ENCODE measurements around the gene GPHA2. TPM values are rescaled to one million over a fixed set of nuclear protein-coding genes. Genes with fewer than 3 reads are reported as not detected.

Gene GPHA2
- total and polyA plus RNA-seq, 2 of the 13 experiments (the other 11 are each of a cell fraction or from before 2014, with no cell fraction given) = 13.0 to 19.1 TPM

DNA sequence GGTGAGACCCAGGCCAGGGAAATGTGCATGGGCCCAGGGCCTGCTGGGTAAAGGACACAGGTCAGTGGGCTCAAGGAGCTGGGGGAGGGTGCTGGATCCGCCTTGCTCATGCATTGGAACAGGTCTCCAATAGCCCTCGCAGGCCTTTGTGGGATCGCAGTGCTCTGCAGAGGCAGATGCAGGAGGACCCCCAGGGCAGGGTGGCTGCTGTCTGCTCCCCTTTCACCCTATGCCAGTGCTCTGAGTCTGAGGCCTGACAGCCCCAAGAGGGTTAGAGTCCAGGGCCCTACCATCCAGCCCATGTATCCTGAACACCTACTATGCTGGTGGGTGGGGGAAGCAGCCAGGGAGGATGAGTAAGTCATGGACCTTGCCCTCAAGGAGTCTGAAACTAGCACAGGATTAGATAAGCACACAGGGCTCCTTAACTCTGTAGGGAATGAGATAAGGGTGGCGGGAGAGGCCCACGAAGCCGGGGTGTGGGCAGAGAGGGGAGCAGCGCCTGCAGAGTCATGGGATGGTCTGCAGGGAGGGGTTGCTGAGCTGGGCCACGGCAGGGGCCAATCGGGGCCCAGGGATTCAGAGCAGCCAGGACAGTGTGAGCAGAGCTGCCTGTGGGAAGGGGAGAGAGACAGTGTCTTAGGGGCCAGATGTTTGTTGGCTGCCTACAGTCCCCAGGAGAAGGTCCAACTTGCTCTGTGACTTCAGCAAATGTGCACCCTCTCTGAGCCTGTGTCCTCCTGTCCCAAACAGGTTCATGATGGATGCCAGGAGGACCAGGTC, 46.8 kb downstream of the GPHA2 start (continued):
- TF ChIP-seq, protein P1, sequence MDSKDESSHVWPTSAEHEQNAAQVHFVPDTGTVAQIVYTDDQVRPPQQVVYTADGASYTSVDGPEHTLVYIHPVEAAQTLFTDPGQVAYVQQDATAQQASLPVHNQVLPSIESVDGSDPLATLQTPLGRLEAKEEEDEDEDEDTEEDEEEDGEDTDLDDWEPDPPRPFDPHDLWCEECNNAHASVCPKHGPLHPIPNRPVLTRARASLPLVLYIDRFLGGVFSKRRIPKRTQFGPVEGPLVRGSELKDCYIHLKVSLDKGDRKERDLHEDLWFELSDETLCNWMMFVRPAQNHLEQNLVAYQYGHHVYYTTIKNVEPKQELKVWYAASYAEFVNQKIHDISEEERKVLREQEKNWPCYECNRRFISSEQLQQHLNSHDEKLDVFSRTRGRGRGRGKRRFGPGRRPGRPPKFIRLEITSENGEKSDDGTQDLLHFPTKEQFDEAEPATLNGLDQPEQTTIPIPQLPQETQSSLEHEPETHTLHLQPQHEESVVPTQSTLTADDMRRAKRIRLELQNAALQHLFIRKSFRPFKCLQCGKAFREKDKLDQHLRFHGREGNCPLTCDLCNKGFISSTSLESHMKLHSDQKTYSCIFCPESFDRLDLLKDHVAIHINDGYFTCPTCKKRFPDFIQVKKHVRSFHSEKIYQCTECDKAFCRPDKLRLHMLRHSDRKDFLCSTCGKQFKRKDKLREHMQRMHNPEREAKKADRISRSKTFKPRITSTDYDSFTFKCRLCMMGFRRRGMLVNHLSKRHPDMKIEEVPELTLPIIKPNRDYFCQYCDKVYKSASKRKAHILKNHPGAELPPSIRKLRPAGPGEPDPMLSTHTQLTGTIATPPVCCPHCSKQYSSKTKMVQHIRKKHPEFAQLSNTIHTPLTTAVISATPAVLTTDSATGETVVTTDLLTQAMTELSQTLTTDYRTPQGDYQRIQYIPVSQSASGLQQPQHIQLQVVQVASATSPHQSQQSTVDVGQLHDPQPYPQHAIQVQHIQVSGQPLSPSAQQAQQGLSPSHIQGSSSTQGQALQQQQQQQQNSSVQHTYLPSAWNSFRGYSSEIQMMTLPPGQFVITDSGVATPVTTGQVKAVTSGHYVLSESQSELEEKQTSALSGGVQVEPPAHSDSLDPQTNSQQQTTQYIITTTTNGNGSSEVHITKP (CRISPR knock-in tag; IDR thresholded peaks at IDR 0.05; ENCODE audit: low read depth) = peak; percentile 45; the same call in 1 of the 2 replicates
- peak; percentile 71 for TF ChIP-seq JUND (CRISPR knock-in tag; IDR thresholded peaks at IDR 0.05)
- TF ChIP-seq, protein P2, sequence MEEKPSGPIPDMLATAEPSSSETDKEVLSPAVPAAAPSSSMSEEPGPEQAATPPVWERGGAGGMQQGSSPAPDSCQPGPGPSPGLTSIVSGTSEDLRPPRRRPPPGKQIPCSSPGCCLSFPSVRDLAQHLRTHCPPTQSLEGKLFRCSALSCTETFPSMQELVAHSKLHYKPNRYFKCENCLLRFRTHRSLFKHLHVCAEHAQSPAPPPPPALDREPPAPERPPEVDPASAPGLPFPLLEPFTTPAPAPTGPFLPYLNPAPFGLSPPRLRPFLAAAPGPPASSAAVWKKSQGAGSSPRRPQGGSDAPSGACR (CRISPR knock-in tag; IDR thresholded peaks at IDR 0.05) = 0 out of 2 replicates have a peak, but pooled peaks have one; percentile 21
- peak; percentile 67 for TF ChIP-seq POLR2G (IDR thresholded peaks at IDR 0.05; ENCODE audit: low read depth, low read length)
- TF ChIP-seq, protein P3, sequence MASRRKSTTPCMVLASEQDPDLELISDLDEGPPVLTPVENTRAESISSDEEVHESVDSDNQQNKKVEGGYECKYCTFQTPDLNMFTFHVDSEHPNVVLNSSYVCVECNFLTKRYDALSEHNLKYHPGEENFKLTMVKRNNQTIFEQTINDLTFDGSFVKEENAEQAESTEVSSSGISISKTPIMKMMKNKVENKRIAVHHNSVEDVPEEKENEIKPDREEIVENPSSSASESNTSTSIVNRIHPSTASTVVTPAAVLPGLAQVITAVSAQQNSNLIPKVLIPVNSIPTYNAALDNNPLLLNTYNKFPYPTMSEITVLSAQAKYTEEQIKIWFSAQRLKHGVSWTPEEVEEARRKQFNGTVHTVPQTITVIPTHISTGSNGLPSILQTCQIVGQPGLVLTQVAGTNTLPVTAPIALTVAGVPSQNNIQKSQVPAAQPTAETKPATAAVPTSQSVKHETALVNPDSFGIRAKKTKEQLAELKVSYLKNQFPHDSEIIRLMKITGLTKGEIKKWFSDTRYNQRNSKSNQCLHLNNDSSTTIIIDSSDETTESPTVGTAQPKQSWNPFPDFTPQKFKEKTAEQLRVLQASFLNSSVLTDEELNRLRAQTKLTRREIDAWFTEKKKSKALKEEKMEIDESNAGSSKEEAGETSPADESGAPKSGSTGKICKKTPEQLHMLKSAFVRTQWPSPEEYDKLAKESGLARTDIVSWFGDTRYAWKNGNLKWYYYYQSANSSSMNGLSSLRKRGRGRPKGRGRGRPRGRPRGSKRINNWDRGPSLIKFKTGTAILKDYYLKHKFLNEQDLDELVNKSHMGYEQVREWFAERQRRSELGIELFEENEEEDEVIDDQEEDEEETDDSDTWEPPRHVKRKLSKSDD (CRISPR knock-in tag; IDR thresholded peaks at IDR 0.05; ENCODE audit: low read depth) = peak; percentile 13; the same call in 1 of the 2 replicates
- peak; percentile 36 for TF ChIP-seq POLR2AphosphoS5 (IDR thresholded peaks at IDR 0.05; ENCODE audit: low read depth, low read length)
- TF ChIP-seq, protein P4, sequence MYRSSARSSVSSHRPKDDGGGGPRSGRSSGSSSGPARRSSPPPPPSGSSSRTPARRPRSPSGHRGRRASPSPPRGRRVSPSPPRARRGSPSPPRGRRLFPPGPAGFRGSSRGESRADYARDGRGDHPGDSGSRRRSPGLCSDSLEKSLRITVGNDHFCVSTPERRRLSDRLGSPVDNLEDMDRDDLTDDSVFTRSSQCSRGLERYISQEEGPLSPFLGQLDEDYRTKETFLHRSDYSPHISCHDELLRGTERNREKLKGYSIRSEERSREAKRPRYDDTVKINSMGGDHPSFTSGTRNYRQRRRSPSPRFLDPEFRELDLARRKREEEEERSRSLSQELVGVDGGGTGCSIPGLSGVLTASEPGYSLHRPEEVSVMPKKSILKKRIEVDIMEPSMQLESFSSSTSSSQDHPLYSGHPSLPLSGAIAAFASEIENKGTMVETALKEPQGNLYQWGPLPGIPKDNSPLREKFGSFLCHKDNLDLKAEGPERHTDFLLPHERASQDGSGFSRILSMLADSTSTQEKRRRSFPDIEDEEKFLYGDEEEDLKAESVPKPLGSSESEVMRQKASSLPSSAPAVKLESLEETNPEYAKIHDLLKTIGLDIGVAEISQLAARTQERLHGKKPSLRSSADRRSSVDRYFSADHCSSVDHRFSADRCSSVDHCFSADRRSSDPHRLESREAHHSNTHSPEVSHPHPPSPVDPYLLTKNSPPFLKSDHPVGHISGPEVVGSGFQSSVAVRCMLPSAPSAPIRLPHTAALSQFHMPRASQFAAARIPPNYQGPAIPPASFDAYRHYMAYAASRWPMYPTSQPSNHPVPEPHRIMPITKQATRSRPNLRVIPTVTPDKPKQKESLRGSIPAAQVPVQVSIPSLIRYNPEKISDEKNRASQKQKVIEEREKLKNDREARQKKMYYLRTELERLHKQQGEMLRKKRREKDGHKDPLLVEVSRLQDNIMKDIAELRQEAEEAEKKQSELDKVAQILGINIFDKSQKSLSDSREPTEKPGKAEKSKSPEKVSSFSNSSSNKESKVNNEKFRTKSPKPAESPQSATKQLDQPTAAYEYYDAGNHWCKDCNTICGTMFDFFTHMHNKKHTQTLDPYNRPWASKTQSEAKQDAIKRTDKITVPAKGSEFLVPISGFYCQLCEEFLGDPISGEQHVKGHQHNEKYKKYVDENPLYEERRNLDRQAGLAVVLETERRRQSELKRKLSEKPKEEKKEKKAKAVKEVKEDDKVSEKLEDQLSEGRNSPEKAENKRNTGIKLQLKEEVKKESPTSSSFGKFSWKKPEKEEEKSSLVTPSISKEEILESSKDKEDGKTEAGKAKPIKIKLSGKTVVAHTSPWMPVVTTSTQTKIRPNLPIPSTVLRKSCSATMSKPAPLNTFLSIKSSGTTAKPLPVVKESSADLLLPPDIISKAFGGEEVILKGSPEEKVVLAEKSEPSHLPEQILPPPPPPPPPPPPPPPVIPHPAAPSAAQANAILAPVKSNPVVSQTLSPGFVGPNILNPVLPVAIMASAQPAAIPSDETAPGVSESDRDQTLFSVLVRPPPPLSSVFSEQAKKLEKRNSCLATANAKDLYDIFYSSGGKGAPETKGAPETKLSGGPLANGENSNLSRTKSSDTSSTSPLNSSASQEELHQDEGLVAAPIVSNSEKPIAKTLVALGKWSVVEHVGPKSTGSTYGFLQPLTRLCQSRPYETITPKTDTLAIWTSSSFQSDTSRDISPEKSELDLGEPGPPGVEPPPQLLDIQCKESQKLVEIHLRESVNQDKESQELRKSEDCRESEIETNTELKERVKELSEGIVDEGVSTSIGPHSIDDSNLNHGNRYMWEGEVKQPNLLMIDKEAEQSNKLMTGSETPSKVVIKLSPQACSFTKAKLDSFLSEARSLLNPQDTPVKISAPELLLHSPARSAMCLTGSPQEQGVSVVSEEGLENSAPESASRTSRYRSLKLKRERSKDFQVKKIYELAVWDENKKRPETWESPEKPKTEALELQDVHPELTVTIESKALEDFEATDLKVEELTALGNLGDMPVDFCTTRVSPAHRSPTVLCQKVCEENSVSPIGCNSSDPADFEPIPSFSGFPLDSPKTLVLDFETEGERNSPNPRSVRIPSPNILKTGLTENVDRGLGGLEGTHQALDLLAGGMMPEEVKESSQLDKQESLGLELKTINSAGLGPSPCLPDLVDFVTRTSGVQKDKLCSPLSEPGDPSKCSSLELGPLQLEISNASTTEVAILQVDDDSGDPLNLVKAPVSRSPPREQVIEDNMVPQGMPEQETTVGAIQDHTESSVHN (CRISPR knock-in tag; IDR thresholded peaks at IDR 0.05) = 0 out of 2 replicates have a peak, but pooled peaks have one; percentile 52
- peak; percentile 98 for TF ChIP-seq ZNF768 (CRISPR knock-in tag; IDR thresholded peaks at IDR 0.05)
- 0 out of 2 replicates have a peak, but pooled peaks have one; percentile 30 for TF ChIP-seq EED (CRISPR knock-in tag; IDR thresholded peaks at IDR 0.05)
- peak; percentile 29; the same call in 1 of the 2 replicates for TF ChIP-seq ZMYM2 (CRISPR knock-in tag; IDR thresholded peaks at IDR 0.05)

Measured in HepG2 (cell line).